Keratinocyte (primary cell): ENCODE data around the gene TEP1. TPM values are rescaled to one million over a fixed set of nuclear protein-coding genes. Genes with fewer than 3 reads are reported as not detected.
"Not testable (repeated sequence)": the region's sequence is repeated elsewhere in the genome, so short reads cannot be mapped to it uniquely, and the experiment has no call there.

Experiments used
- DNase-seq: peaks from one replicate; pipeline ENCODE4 v3.0.0-alpha.2; 2011; ENCODE audit warnings: low read depth, missing footprints, low spot score
- FAIRE-seq: peaks from 2 replicates; lab custom pipeline; 2011; peaks lifted over from hg19 to GRCh38; lab: Jason Lieb, UNC
- H2AFZ ChIP-seq: 2 replicates; pipeline ENCODE4 v1.6.0; 2012; ENCODE audit warnings: low read length, control low read depth, inconsistent platforms; ENCODE audit not compliant: control insufficient read depth
- H3K27ac ChIP-seq: 2 replicates; pipeline ENCODE4 v1.5.1; 2011; ENCODE audit warnings: low read length; ENCODE audit not compliant: control insufficient read depth, insufficient read depth
- H3K27me3 ChIP-seq: 3 replicates; pipeline ENCODE4 v1.6.0; 2011; ENCODE audit warnings: low read length; ENCODE audit not compliant: control insufficient read depth, insufficient read depth; ENCODE audit errors: extremely low read depth
- H3K36me3 ChIP-seq, 2 experiments: 2 replicates in 1 of 2; 3 replicates in 1 of 2; pipeline ENCODE4 v1.5.1; 2011; ENCODE audit warnings: low read length in 2 of 2, mild to moderate bottlenecking in 1 of 2; ENCODE audit not compliant: control insufficient read depth in 2 of 2, insufficient read depth in 2 of 2; ENCODE audit errors: extremely low read depth in 1 of 2
- H3K4me1 ChIP-seq: 3 replicates; pipeline ENCODE4 v1.5.1; 2011; ENCODE audit warnings: low read length; ENCODE audit not compliant: control insufficient read depth, insufficient read depth; ENCODE audit errors: extremely low read depth
- H3K4me2 ChIP-seq: 3 replicates; pipeline ENCODE4 v1.6.0; 2011; ENCODE audit warnings: low read depth, low read length; ENCODE audit not compliant: control insufficient read depth, insufficient read depth; ENCODE audit errors: extremely low read depth
- H3K4me3 ChIP-seq, 3 experiments: fragments of 200-600 bp in 1 of 3; sonication (generic) in 1 of 3; 2 replicates in 2 of 3; 3 replicates in 1 of 3; pipeline ENCODE4 v1.5.1; 2011 to 2016; ENCODE audit warnings: low read length in 3 of 3, mild to moderate bottlenecking in 3 of 3, control low read depth in 2 of 3, inconsistent platforms in 1 of 3, low read depth in 1 of 3, mixed read lengths in 1 of 3, mixed run types in 1 of 3, moderate library complexity in 1 of 3; ENCODE audit not compliant: control insufficient read depth in 2 of 3, insufficient read depth in 2 of 3; ENCODE audit errors: extremely low read depth in 1 of 3
- H3K79me2 ChIP-seq: 2 replicates; pipeline ENCODE4 v1.6.0; 2012; ENCODE audit warnings: low read length; ENCODE audit not compliant: control insufficient read depth, insufficient read depth
- H3K9ac ChIP-seq: 3 replicates; pipeline ENCODE4 v1.6.0; 2011; ENCODE audit warnings: low read length; ENCODE audit not compliant: control insufficient read depth, insufficient read depth; ENCODE audit errors: extremely low read depth
- H3K9me1 ChIP-seq: 3 replicates; pipeline ENCODE4 v1.6.0; 2011; ENCODE audit warnings: low read length; ENCODE audit not compliant: control insufficient read depth, insufficient read depth; ENCODE audit errors: extremely low read depth
- H3K9me3 ChIP-seq: 2 replicates; pipeline ENCODE4 v1.5.1; 2012; ENCODE audit warnings: low read depth, low read length; ENCODE audit not compliant: control insufficient read depth
- H4K20me1 ChIP-seq: 3 replicates; pipeline ENCODE4 v1.6.0; 2011; ENCODE audit warnings: low read length; ENCODE audit not compliant: control insufficient read depth, insufficient read depth; ENCODE audit errors: extremely low read depth
- EZH2 ChIP-seq: IDR thresholded peaks from one replicate; pipeline ENCODE4 v1.6.1; 2012; ENCODE audit warnings: inconsistent platforms, mild to moderate bottlenecking, low read length, moderate library complexity
- dilution Hi-C: fragments of 300-500 bp; cut with MboI; formaldehyde crosslinking; loops from one replicate; pipeline ENCODE4 v1.7.0; 2020; ENCODE audit warnings: low sequenced_read_pairs; ENCODE audit not compliant: extremely low pct_ligation_motif_present
- polyA plus RNA-seq, 5 experiments: library from polyadenylated mRNA; depleted of rRNA in 3 of 5; stranded (reverse) in 3 of 5; stranded (forward) in 1 of 5; unstranded in 1 of 5; fragments of >200 nt; gene quantifications; 1 replicate in 1 of 5; 2 replicates in 3 of 5; 3 replicates in 1 of 5; pipeline versions ENCODE4 v1.2.1 to v1.2.3, GENCODE V29; 2011 to 2012; ENCODE audit warnings: missing spikeins in 2 of 5, low read depth in 1 of 5, low replicate concordance in 1 of 5
- TF ChIP-seq, protein P1 (sequence below), 3 experiments: IDR thresholded peaks in 1 of 3; conservative IDR thresholded peaks in 1 of 3; optimal IDR thresholded peaks in 1 of 3; 2 replicates in 2 of 3; 3 replicates in 1 of 3; pipeline versions ENCODE3 to v1.5.1; 2011; ENCODE audit warnings: low read length in 3 of 3, mild to moderate bottlenecking in 3 of 3, moderate library complexity in 2 of 3, control low read depth in 1 of 3, inconsistent platforms in 1 of 3; ENCODE audit not compliant: insufficient read depth in 2 of 3; ENCODE audit errors: extremely low read depth in 1 of 3

TEP1 gene
- polyA plus RNA-seq, 1 donor (not counting 4 experiments of a cell fraction or from before 2014, with no cell fraction given): 16.6 TPM

DNA sequence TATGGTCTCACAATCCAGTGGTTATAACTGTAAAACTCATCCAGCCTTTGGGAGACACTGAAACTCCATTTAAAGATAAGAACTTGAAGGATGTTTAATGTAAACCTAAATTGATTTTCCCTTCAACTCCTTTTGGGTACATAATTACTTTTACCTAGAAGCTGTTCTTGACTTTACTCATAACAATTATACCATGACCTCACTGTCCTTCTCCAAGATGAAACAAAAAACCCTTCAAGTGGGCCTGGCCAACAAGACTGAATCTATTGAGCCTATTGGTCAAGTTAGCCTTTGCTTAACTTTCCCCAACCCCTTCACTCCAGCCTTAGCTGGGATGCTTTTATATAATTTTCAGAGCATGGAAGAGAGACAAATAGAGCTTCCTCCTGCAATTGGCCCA lies 47.4 kb downstream of the TEP1 start:
- FAIRE-seq: no peak
- no peak overlapping the region for H3K27ac ChIP-seq
- H3K27me3 ChIP-seq: no peaks in the 10 kb centered on the region
- peaks cover 13 to 18% of the 10 kb centered on the region in 2 experiments for H3K36me3 ChIP-seq
- H2AFZ ChIP-seq: no peak overlapping the region
- dilution Hi-C loops: no loop called here
- no peaks in the 10 kb centered on the region for H3K79me2 ChIP-seq
- no peaks in the 10 kb centered on the region for H4K20me1 ChIP-seq
- H3K9me3 ChIP-seq: no peaks in the 10 kb centered on the region
- H3K9me1 ChIP-seq: no peaks in the 10 kb centered on the region
- no peak for TF ChIP-seq EZH2
- TF ChIP-seq, protein P1, sequence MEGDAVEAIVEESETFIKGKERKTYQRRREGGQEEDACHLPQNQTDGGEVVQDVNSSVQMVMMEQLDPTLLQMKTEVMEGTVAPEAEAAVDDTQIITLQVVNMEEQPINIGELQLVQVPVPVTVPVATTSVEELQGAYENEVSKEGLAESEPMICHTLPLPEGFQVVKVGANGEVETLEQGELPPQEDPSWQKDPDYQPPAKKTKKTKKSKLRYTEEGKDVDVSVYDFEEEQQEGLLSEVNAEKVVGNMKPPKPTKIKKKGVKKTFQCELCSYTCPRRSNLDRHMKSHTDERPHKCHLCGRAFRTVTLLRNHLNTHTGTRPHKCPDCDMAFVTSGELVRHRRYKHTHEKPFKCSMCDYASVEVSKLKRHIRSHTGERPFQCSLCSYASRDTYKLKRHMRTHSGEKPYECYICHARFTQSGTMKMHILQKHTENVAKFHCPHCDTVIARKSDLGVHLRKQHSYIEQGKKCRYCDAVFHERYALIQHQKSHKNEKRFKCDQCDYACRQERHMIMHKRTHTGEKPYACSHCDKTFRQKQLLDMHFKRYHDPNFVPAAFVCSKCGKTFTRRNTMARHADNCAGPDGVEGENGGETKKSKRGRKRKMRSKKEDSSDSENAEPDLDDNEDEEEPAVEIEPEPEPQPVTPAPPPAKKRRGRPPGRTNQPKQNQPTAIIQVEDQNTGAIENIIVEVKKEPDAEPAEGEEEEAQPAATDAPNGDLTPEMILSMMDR (optimal IDR thresholded peaks at IDR 0.05 in 1 of 3, IDR thresholded peaks at IDR 0.05 in 1 of 3, conservative IDR thresholded peaks at IDR 0.05 in 1 of 3; ENCODE audit: extremely low read depth in 1 of 3, insufficient read depth in 2 of 3, low read length in 3 of 3): no peak
- no peak overlapping the region for H3K4me3 ChIP-seq
- no peak overlapping the region for H3K4me2 ChIP-seq
- no peaks in the 10 kb centered on the region for H3K4me1 ChIP-seq
- no peak for DNase-seq
- H3K9ac ChIP-seq: no peak overlapping the region

DNA sequence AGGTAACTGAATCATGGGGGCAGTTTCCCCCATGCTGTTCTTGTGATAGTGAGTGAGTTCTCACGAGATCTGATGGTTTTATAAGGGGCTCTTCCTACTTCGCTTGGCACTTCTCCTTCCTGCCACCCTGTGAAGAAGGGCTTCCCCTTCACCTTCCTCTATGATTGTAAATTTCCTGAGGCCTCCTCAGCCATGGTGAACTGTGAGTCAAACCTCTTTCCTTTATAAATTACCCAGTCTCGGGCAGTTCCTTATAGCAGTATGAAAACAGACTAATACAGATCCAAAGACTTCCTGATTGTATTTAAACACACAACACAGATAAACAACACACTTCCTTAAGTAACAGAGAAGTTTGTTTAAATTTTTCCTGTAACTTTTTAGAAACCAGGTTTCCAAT lies 54.8 kb downstream of the TEP1 start:
- H3K79me2 ChIP-seq, H3K4me2 ChIP-seq, H3K4me1 ChIP-seq, H2AFZ ChIP-seq, H3K27me3 ChIP-seq, H4K20me1 ChIP-seq, DNase-seq, H3K9ac ChIP-seq, H3K4me3 ChIP-seq, H3K9me1 ChIP-seq, dilution Hi-C loops, FAIRE-seq, H3K9me3 ChIP-seq, H3K27ac ChIP-seq: not testable (repeated sequence)
- H3K36me3 ChIP-seq: peaks cover 6 to 19% of the 10 kb centered on the region in 2 experiments

DNA sequence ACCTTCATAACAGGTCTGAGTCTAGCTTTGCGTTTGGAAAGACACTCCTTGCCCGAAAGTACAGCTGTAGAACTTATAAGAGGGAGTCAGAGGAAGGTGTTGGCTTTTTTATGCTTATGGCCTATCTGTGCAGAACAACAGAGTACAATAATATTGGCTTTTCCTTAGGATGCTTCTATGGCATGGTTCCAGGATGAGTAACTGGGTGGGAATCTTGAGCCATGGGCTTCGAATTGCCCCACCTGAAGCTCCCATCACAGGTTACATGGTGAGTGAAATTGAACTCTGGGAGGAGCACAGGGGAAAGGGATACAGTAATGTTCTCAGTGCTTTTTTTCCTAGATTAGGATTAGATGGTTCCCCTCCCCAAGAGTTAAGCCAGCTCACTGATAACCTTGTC lies 56.9 kb downstream of the TEP1 start:
- Histone ChIP-seq H3K4me3 (no peak overlapping the region), H3K4me1 (no peaks in the 10 kb centered on the region), H3K27ac (no peak overlapping the region), H3K36me3 (peaks cover 6 to 19% of the 10 kb centered on the region in 2 experiments), H3K9me3 (no peaks in the 10 kb centered on the region), H3K9me1 (no peaks in the 10 kb centered on the region), H3K4me2 (no peak overlapping the region), H4K20me1 (no peaks in the 10 kb centered on the region), H3K9ac (no peak overlapping the region), H3K27me3 (no peaks in the 10 kb centered on the region), H2AFZ (no peak overlapping the region), H3K79me2 (no peaks in the 10 kb centered on the region)
- no peak for FAIRE-seq
- no peak for DNase-seq
- dilution Hi-C loops: no loop called here
- no peak for TF ChIP-seq EZH2
- TF ChIP-seq, protein P1 (optimal IDR thresholded peaks at IDR 0.05 in 1 of 3, IDR thresholded peaks at IDR 0.05 in 1 of 3, conservative IDR thresholded peaks at IDR 0.05 in 1 of 3; ENCODE audit: extremely low read depth in 1 of 3, insufficient read depth in 2 of 3, low read length in 3 of 3): no peak
